Measurements from ENCODE around the gene PCSK5.

GRCh38 chr9:76323490-76323889 is 433.0 kb downstream of the PCSK5 start:
- TF ChIP-seq CTCF (optimal IDR thresholded peaks at IDR 0.05 in 1 of 3, IDR thresholded peaks at IDR 0.05 in 1 of 3, conservative IDR thresholded peaks at IDR 0.05 in 1 of 3; ENCODE audit: extremely low read depth in 1 of 3, insufficient read depth in 2 of 3, low read length in 3 of 3) (no peak), EZH2 (IDR thresholded peaks at IDR 0.05; ENCODE audit: low read length) (no peak)
